Frontal cortex (tissue), 4 donors: ENCODE measurements around the gene HABP2. TPM values are rescaled to one million over a fixed set of nuclear protein-coding genes. Genes with fewer than 3 reads are reported as not detected.

ENCODE experiments used
- DNase-seq, 2 donors: peaks; one replicate each; pipeline ENCODE4 v3.0.0; 2012; ENCODE audit warnings: low spot score in 2 of 2
- FAIRE-seq: peaks from 2 replicates; lab custom pipeline; 2012; peaks lifted over from hg19 to GRCh38; lab: Jason Lieb, UNC
- total RNA-seq: library from RNA; depleted of rRNA; stranded (reverse); fragments of >200 nt; gene quantifications from one replicate; pipeline ENCODE4 v1.2.3, GENCODE V29; 2014
- donor health status: control.
- donor health status: control.
- donor health status: control.

Gene HABP2
- total RNA-seq, 1 donor from 2014 or later = not detected

- DNase-seq (no peak), FAIRE-seq (no peak)
Observed at GRCh38 chr10:113553149-113553548, 296 bp downstream of the HABP2 start.

- FAIRE-seq = no peak
- DNase-seq = no peak
Observed at GRCh38 chr10:113554214-113554613, 1.4 kb downstream of the HABP2 start.

DNA sequence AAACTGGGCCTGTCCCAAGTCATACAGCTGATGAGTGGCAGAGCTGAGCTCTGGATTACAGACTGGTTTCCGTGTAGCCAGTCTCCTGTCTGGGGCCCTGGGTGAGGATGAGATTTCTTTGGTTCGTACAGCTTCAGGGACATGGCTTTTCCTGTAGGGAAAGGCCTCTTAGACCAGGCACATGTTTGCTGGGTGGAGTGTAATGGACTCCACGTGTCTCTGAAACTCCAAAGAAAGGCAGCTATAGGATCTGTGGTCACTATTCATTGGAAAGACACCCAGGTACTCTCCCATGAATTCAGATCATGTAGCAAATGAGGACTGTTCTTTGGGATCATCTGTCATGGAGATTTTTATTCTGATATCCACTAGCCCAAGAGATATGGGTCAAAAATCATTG is 2.4 kb downstream of the HABP2 start:
- DNase-seq = no peak
- no peak for FAIRE-seq

DNA sequence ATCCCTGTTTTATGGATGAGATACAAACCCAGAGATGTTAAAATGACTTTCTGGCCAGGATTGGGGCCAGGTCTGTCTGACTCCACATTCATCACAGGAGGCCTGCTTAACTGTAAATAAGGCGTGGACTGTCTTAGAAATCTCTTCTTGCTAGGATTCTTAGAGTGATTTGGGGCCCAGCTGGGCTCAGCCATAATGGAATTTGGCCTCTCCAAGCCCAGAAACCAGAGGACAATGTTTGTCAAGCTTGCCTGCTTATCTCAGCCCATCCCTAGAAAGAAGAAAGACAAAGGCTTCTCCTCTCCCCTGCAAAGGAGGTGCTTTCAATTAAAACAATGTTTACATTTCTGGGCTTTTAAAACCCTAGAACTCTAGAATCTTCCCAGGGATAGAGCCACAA is 2.9 kb downstream of the HABP2 start:
- no peak for FAIRE-seq
- DNase-seq = no peak

- no peak for FAIRE-seq
Observed at GRCh38 chr10:113557424-113557862, 4.6 kb downstream of the HABP2 start.

GRCh38 chr10:113557903-113558321 is 5.1 kb downstream of the HABP2 start:
- DNase-seq (no peak), FAIRE-seq (no peak)

More at GRCh38 chr10:113557424-113557862, 4.6 kb downstream of the HABP2 start:
- no peak for DNase-seq

- DNase-seq = no peak
- FAIRE-seq = no peak
Observed at GRCh38 chr10:113560071-113560470, 7.2 kb downstream of the HABP2 start.

GRCh38 chr10:113561214-113561613 is 8.4 kb downstream of the HABP2 start:
- FAIRE-seq (no peak), DNase-seq (no peak)

DNA sequence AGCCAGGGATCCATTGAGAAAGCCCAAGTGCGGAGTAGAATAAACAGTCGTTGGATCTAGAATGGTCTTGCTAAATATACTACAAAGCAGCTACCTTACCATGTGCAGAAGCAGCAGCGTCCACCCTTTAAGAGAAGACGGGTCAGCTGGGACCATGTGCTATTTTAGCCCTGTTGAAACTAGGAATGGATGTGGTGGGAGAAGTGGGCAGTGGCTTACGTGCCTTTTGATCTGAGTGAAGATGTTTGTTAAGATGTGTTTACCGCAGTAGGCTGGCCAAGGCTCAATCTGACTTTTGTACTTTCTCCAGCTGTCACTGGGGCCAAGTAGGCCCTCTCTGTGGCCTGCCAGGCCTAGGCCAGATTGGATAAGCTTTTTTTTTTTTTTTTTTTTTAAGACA is 9.2 kb downstream of the HABP2 start:
- FAIRE-seq (no peak), DNase-seq (no peak)

DNA sequence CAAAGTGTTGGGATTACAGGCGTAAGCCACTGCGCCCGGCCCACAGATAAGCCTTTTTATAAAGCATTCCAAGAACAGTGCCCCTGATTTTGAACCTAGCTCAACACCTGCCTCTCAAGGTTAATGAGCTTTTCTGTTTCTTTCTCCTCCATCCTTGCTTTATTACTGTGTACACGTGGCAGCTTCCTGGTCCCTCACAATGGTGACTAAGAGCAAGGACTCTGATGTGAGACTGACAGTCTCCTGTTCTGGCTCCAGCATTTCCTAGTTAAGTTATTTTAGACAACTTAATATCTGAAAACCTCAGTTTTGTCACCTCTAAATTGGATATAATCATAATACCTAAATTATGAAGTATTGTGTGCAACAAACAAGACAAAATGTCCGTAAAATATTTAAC is 9.9 kb downstream of the HABP2 start:
- DNase-seq (no peak), FAIRE-seq (no peak)

DNA sequence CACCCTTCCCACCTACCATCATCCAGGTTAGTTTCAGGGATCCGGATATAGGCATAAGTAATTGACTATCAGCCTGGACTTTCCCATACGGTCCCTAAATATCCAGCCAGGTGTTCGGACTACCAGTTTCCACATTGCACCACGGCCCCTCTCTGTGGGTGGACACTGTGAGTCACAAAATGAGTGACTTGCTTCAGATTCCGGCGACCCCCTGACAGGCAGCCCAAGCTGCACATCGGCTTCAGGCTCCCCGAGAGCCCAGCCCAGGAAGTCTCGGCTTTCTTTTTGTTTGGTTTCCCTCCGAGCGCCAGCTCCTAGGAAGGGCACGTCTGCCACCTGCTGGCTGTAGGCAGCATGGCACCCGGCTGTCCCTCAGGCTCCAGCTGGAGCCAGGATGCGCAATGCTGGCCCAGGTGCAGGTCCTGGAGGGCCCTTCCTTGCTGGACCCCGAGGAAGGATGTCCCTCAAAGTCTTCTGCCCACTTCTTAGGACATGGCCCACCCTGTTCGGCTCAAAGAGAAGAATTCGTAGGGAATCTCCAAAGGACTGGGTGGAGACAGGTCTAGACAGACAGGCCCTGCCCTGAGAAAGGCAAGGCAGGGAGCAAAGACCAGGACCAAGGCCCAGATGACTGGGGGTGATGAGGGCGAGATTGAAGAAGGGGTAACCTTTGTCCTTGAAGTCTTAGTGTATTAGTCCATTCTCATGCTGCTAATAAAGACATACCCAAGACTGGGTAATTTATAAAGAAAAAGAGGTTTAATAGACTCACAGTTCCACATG is 10.6 kb downstream of the HABP2 start:
- FAIRE-seq = no peak
- peak; percentile 31 to 82 for DNase-seq

DNA sequence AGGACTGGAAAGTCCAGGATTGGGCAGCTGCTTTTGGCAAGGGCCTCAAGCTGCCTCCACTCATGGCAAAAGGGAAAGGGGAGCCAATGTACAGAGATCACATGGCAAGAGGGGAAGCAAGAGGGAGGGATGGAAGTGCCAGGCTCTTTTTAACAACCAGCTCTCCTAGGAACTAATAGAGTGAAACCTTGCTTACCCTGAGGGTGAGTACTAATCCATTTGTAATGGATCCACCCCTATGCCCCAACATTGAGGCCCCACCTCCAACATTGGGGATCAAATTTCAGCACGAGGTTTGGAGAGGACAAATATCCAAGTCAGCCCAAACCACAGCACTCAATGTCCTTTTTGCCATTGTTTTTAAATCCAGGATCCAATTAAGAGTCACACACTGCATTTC is 12.5 kb downstream of the HABP2 start:
- DNase-seq = no peak
- no peak for FAIRE-seq

DNA sequence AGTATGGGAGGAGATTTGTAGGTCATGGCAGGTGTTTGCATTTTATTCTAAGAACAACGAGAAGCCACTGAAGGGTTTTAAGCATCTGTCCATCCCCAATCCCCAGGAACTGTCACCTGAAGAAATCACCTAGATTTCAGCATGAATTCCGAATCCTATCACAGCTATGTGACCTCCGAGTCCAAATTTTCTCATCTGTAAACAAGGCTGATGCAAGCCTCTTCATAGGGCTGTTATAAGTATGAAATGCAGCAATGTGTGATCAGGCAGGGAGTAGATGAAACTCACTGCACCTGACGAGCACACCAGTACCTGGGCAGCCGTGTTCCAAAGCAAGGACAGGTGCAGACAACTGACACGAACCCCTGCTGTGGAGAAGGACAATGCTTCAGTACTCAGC is 14.0 kb downstream of the HABP2 start:
- no peak for DNase-seq
- no peak for FAIRE-seq

GRCh38 chr10:113569576-113569975 is 16.7 kb downstream of the HABP2 start:
- no peak for FAIRE-seq
- DNase-seq = no peak

GRCh38 chr10:113572520-113573290 is 19.9 kb downstream of the HABP2 start:
- FAIRE-seq (no peak), DNase-seq (no peak)

GRCh38 chr10:113573368-113573767 is 20.5 kb downstream of the HABP2 start:
- DNase-seq (no peak), FAIRE-seq (no peak)

GRCh38 chr10:113576852-113577251 is 24.0 kb downstream of the HABP2 start:
- no peak for DNase-seq
- no peak for FAIRE-seq

DNA sequence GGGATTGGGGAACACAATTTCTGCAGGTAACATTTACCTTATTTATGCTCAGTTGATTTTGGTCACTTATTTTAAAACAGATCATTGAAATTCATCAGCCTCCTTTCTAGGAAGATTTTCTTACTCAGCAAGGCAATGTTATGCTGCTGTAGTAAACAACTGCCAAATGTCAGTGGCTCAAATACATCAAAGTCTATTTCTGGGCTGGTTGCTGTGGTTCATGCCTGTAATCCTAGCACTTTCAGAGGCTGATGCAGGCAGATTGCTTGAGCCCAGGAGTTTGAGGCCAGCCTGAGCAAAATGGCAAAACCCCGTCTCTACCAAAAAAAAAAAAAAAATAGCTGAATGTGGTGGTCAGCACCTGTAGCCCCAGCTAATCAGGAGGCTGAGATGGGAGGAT is 25.9 kb downstream of the HABP2 start:
- DNase-seq = no peak
- FAIRE-seq = no peak

DNA sequence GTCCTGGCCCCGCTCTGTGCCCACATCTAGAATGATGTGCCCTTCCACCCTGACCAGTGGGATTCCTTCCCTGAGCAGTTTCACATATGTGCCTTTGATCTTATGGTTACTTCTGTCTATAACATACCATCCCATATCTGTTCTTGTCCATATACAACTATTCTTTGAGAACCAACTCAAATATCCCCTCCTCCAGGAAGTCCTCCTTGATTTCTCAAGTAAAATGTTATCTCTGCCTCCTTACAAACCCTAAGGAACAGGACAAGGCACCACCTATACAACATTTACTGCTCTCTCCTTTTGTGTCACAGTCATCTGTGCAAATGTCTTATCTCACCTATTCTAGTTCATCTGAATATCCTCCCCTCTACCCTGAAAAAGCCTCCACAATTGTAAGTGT is 28.2 kb downstream of the HABP2 start:
- no peak for DNase-seq
- FAIRE-seq = no peak

GRCh38 chr10:113583571-113583970 is 30.7 kb downstream of the HABP2 start:
- DNase-seq (no peak), FAIRE-seq (no peak)

DNA sequence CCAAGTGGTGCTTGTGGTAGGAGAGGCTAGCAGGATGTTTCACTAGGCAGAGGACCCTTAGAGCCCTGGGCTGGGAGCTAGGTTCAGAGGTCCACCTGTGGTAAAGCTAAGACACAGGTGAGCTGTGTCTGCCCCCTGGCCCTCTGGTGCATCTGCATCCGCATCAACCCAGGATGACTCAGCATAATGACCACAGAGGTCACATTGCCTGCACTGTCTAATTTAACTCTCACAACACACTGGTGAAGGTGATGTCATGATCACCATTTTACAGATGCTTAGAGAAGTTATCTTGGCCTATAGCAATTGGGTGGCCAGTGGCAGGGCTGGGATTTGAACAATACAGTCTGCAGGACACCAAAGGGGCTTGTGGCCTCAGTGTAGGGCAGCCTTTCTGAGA is 33.1 kb downstream of the HABP2 start:
- FAIRE-seq (no peak), DNase-seq (no peak)
